Activated naive CD4-positive, alpha-beta T cell treated with anti-CD3 and anti-CD28 coated beads, Interleukin-2, amount 50 U/mL, for 16 hours (primary cell): Measurements from ENCODE around the gene KDM3A.

Experiments
- DNase-seq: peaks from one replicate; pipeline ENCODE4 v3.0.0-alpha.2; 2020

KDM3A gene

DNA sequence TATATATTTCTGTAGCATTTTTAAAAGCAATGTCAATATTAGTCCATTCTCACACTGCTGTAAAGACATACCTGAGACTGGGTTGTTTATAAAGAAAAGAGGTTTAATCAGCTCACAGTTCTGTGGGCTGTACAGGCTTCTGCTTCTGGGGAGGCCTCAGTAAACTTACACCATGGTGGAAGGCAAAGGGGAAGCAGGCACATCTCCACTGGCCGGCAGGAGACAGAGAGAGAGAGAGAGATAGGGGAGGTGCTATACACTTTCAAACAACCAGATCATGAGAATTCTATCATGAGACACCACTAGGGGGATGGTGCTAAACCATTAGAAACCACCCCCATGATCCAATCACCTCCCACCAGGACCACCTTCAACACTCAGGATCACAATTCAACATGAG, 79.0 kb downstream of the KDM3A start:
- DNase-seq, result no peak

DNA sequence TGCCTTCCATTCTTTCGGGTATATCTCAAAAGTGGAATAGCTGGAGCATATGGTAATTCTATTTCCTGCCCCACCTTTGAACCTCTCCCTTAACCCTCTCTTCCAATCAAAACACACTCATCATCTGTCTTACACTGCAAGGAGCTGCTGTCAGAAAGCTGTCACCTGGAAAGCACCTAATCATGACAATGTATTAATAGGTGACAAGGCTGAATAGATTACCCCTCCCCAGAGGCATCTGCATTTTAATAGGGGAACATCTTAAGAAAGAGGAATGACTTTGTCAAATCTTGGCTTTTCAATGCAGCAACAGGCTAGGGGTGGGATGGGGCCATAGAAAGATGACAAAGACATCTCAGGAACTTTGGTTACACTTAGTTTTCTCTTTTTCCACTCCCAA, 80.8 kb downstream of the KDM3A start:
- DNase-seq, result no peak

DNA sequence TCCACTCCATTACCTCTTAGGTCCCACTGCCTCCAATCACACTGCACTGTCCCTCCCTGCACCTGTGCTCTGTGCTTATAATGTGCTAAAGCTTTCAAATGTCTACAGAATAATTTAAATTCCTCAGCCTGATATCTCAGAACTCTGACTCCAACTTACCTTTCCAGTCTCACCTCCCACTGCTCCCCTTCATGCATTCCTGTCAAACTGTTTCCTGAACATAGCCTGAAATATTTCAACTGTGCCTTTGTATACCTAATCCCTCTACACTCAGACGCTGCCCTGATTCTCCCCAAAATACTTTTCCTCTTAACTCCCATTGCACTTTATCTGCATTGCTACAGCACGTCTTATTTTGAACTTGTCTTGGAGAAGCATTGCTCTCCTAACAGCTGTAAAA, 81.5 kb downstream of the KDM3A start:
- no peak for DNase-seq

DNA sequence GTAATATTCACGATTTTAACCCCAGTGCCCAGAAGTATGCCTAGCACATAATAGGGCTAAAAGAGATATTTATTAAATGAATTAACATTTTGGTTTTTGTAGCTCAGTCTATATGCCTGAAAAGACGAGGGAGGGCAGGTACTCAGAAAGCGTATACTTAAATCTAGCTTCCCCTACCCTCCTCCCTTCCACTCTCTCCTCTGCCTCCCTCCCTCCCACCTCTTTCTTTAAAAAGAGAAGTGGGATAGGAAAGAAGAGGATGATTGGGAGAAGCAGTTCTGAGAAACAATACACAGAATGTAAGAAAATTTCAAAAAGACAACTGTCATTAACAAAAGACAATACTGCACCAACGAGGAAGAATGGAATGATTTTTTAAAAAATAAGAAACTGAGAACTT, 82.3 kb downstream of the KDM3A start:
- no peak for DNase-seq

DNA sequence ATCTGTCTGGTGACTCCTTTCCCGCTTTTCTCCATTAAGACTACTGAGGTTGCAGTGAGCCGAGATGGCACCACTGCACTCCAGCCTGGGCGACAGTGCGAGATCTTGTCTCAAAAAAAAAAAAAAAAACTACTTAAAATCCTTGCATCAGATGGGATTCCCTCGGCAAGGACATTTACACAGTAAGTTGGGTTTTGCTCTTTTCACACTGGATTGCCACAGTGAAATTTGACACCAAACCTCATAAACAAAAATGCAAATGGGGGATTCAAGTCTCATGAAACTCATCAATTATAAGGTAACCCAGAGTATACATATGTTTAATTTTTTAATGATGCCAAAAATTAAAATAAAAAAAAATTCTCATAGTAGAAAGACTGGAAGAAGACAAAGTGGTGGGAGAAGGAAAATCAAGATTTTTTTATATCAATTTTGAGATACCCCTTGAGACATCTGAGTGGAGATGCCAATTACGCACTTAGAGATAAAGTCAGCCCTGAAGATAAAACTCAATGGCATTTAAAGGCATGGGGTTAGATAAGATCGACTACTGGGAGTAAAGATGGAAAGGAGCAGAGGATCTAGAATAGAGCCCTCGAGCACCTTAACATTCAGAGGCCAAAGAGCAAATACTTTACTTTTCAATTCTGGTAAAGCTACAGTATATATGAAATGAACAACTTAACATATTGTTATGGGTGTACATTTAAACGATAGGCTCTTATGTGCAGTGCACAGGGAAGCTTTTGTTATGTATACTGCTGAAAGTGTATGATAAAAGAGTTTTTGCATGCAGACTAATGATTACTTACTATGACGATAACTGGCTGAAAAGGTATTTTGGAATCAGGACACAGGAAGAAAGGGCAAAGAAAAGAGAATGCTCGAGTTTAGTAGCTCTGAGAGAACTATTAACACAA, 84.5 kb downstream of the KDM3A start:
- DNase-seq, result no peak

DNA sequence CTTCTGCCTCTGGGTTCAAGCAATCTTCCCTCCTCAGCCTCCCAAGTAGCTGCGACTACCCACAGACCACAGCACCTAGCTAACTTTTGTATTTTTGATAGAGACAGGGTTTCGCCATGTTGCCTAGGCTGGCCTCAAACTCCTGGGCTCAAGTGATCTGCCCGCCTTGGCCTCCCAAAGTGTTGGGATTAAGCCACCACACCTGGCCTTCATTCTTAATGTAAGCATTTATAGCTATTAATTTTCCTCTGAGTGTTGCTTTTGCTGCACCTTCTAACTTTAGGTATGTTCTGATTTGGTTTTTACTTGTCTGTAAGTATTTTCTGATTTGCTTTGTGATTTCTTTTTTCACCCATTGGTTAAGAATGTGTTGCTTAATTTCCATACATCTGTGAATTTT, 92.4 kb downstream of the KDM3A start:
- DNase-seq, result no peak

DNA sequence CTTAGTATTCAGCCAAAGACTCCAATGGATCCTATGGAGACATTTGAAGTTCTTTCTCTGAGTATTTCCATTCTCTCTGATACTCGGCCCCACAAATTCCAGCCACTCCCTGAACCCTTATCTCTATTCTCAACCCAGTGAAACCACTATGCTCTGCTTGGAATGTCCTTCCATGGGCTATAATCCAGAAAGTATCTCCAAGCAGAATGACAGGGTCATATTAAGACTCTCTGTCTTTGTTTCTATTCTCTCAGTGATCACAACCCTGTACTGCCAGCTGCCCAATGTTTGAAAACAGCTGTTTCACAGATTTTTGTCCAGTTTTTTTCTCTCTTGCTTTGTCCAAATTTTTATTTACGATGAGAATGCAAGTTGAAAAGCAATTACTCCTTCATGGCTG, 100.2 kb downstream of the KDM3A start:
- no peak for DNase-seq
